ACC112 (cell line): ENCODE results near the gene KSR1.

Experiments
- H2AFZ ChIP-seq: fragments of 200-600 bp; sonication (generic); one replicate; pipeline ENCODE4 v1.6.0; 2017; ENCODE audit warnings: antibody characterized with exemption, low read length; ENCODE audit not compliant: unreplicated experiment
- H3K27ac ChIP-seq: fragments of 200-600 bp; sonication (generic); 2 replicates; pipeline ENCODE4 v1.5.1; 2014; ENCODE audit warnings: low read depth, mild to moderate bottlenecking, antibody characterized with exemption, low read length, moderate library complexity
- H3K27me3 ChIP-seq: fragments of 200-600 bp; sonication (generic); 2 replicates; pipeline ENCODE4 v1.6.1; 2014; ENCODE audit warnings: mild to moderate bottlenecking, antibody characterized with exemption, low read length, moderate library complexity, mixed read lengths; ENCODE audit not compliant: insufficient read depth
- H3K36me3 ChIP-seq: fragments of 200-600 bp; sonication (generic); 2 replicates; pipeline ENCODE4 v1.6.1; 2016; ENCODE audit warnings: mild to moderate bottlenecking, antibody characterized with exemption, low read length, moderate library complexity, mixed read lengths; ENCODE audit not compliant: insufficient read depth
- H3K4me1 ChIP-seq: fragments of 200-600 bp; sonication (generic); one replicate; pipeline ENCODE4 v1.6.1; 2016; ENCODE audit warnings: low read length, mixed read lengths; ENCODE audit not compliant: insufficient read depth, unreplicated experiment, control insufficient read depth
- H3K4me3 ChIP-seq: fragments of 200-600 bp; sonication (generic); 2 replicates; pipeline ENCODE4 v1.5.1; 2014; ENCODE audit warnings: mild to moderate bottlenecking, low read depth, low read length
- H3K79me2 ChIP-seq: fragments of 200-600 bp; sonication (generic); one replicate; pipeline ENCODE4 v1.6.0; 2016; ENCODE audit warnings: low read length; ENCODE audit not compliant: control insufficient read depth, unreplicated experiment, insufficient read depth

Gene KSR1

DNA sequence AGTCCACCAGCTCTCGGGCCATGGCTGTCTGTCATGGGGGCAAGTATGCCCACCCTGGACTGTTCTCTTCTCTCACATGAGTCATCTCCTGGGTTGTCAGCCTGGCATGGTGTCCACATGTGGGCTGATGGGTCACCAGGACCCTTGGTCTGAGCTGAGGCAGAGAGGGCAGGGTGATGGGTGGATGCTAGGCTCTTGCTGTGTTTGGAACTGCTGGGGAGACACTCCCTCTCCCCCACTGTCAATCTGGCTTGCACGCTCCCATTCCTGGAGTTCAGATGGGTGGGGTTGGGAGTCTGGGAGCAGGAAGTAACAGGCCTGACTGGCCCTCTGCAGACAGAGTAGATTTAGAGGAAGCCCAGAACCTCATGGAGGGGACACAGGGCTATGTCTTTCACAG, 28.9 kb downstream of the KSR1 start:
- no peak overlapping the region for H3K4me3 ChIP-seq
- no peaks in the 10 kb centered on the region for H3K36me3 ChIP-seq
- no peaks in the 10 kb centered on the region for H3K27me3 ChIP-seq
- H3K27ac ChIP-seq = no peak overlapping the region
- H3K79me2 ChIP-seq = peaks cover 4% of the 10 kb centered on the region
- H2AFZ ChIP-seq = no peak overlapping the region
- peaks cover 9% of the 10 kb centered on the region for H3K4me1 ChIP-seq

DNA sequence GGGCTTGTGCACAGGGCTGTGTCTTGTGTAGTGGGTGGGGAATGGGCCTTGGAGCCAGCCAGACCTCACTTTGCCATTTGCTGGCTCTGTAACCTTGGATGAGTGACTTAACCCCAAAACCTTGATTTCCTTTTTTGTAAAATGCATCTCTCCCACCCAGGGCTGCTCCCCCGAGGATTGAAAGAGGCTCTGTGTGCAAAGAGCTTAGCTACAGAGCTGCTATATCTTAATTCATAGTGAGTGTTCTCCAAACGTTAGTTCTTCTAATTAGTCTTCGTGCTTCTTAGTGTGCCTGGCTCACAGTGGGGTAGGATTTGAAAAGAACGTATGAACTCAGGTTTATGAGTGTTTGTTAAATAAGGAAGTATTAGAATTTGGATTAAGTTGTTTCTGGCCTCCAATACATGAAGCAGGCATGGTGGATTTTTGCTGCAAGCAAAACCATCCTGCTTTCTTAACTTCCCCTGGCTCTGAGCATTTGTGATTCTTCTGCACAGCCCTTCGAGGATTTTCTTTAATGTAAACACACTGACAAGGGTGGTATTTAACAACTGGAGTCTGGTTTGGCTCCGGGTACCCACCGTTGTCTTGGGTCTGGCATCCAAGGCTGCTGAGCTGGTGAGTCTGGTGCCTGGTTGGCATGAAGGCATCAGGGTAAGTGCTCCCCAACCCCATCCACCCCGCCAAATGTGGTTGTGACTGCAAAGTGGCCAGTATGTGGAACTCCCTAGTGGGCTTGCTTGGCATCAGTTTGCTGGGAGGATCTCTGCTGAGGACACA, 29.7 kb downstream of the KSR1 start:
- Histone ChIP-seq H2AFZ (no peak overlapping the region), H3K27ac (no peak overlapping the region), H3K36me3 (no peaks in the 10 kb centered on the region), H3K4me3 (no peak overlapping the region), H3K79me2 (peaks cover 4% of the 10 kb centered on the region), H3K27me3 (no peaks in the 10 kb centered on the region), H3K4me1 (peaks cover 9% of the 10 kb centered on the region)

DNA sequence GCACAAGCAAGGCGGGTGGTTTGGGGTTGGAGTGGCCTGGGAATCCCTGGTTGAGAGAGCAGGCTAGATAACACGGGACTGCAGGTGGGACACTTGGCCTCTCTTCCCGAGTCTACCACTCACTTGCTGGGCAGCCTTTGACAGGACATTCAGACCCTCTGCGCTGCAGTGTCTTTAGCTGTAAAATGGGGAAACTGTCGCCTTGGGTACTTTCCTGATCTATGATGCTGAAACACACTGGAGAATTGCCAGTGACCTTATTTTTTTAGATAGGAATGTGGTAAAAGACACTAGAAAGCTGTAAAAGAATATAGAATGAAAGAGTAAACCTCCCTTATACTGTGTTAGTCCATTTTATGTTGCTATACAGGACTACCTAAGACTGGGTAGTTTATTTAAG, 30.5 kb downstream of the KSR1 start:
- H2AFZ ChIP-seq = no peak overlapping the region
- no peaks in the 10 kb centered on the region for H3K36me3 ChIP-seq
- H3K27ac ChIP-seq = no peak overlapping the region
- H3K4me1 ChIP-seq = peaks cover 9% of the 10 kb centered on the region
- H3K79me2 ChIP-seq = peaks cover 4% of the 10 kb centered on the region
- no peak overlapping the region for H3K4me3 ChIP-seq
- H3K27me3 ChIP-seq = no peaks in the 10 kb centered on the region

DNA sequence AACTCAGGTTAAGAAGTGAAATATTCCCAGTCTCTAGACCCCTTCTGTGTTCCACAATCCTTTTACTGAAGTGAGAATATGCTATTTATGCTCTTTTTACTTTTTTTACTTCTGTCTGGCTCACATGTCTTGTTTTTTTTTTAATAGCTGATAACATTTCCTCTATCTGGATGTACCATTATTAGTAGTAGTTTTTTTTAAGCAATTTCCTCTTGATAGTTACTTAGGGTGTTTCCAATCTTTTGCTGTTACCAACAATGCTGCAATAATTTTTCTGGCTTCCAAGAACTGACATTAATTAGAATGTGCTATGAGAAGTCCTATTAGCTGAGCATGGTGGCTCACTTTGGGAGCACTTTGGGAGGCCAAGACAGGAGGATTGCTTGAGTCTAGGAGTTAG, 32.0 kb downstream of the KSR1 start:
- Histone ChIP-seq H3K27me3 (no peaks in the 10 kb centered on the region), H3K79me2 (peaks cover 4% of the 10 kb centered on the region), H3K36me3 (no peaks in the 10 kb centered on the region), H2AFZ (no peak overlapping the region), H3K4me3 (no peak overlapping the region), H3K27ac (no peak overlapping the region), H3K4me1 (peaks cover 9% of the 10 kb centered on the region)

DNA sequence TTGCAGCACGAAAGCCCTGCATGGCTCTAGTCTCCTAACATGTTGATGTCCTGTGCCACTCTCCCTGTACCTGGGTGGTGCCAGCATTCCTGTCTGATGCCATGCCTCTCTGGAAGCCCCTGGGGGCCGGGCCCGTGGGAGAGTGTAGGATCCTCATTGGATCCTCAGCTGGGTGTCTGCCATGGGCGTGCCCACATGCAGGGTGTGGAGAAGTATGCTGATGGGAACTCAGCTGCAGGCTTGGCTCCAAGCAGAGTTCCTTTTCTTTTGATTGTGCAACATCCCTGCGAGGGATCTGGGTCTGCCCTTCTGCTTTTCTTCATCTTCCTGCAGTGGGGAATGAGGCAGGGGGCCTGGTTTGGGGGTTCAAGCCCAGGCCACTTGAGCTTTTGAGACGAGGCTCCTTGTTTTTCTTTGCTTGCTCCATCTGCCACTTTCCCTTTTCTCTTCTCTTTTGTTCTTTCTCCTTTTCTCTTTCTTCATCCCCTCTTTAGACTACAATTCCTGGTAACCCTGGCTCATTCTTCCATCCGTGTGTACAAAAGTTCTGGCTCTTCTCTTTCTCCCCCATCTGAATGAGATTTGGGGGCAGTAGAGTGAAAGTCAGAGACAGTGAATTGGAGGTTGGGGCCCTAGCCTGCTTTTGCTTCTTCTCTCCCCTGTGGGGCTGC, 32.9 kb downstream of the KSR1 start:
- Histone ChIP-seq H3K4me3 (no peak overlapping the region), H3K36me3 (no peaks in the 10 kb centered on the region), H3K27me3 (no peaks in the 10 kb centered on the region), H3K4me1 (peaks cover 17% of the 10 kb centered on the region), H2AFZ (no peak overlapping the region), H3K27ac (no peak overlapping the region), H3K79me2 (peaks cover 4% of the 10 kb centered on the region)

DNA sequence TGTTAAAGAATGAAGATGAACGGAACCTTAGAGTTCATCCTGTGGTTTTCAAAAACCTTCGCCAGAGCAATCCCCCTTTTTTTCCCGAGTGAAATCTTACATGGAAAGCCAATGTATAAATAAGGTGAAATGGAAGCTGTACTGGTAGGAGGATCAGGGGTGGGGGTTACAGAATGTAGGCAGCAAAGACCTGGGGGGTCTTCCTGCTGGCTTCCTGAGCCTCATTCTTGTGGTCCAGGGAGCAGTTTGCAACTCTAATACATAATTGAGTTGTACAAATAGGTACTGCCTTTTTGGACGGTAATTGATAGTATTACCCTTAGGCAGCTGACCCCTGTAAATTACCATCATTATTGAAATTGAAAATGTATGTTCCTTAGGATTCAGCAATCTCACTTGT, 34.1 kb downstream of the KSR1 start:
- Histone ChIP-seq H3K4me3 (no peak overlapping the region), H3K27me3 (no peaks in the 10 kb centered on the region), H3K4me1 (peaks cover 26% of the 10 kb centered on the region), H3K27ac (no peak overlapping the region), H3K79me2 (peaks cover 4% of the 10 kb centered on the region), H2AFZ (no peak overlapping the region), H3K36me3 (no peaks in the 10 kb centered on the region)

DNA sequence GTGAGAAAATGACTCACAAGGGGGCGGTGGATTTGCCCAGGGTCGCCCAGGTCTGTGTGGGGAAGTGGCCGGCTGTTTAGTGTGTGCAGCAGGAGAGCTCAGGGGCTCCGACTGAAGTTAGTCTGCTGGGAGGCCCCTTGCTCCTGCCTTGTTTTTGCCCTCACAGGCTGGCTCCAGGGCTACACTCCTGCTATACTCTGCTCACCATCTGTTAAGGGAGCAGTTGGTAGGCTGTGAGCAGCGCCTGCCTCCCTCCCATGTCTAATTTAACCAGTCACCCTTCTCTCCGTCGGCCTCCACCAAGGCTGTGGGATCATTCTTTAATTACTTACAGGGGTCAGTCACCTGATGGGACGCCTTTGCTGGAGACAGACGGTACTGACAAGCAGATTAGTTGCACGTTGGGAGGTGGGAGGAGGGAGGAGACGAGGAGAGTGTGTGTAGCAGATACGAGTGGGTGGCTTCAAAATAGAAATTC, 35.5 kb downstream of the KSR1 start:
- H3K4me1 ChIP-seq = peaks cover 26% of the 10 kb centered on the region
- H3K79me2 ChIP-seq = peaks cover 4% of the 10 kb centered on the region
- no peaks in the 10 kb centered on the region for H3K27me3 ChIP-seq
- H3K36me3 ChIP-seq = no peaks in the 10 kb centered on the region
- H3K4me3 ChIP-seq = no peak overlapping the region
- H2AFZ ChIP-seq = no peak overlapping the region
- no peak overlapping the region for H3K27ac ChIP-seq

DNA sequence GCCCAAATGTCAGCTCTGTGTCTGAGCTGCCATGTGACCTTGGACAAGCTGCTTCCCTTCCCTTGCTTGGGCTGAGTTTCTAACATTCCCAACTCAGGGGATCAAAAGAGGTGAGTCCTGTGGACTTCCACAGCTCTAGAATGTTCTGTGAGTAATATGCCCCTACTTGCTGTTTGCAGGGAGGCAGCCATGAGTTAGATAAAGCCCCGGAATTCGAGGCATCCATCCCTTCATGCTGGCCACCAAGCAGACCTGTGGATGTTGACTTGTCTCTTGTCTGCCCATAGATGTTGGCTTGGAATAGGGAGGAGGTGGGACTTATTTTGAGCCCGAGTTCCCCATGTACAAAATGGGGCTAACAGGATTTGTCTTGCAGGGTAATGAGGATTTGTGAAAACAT, 36.2 kb downstream of the KSR1 start:
- peaks cover 26% of the 10 kb centered on the region for H3K4me1 ChIP-seq
- H3K27me3 ChIP-seq = no peaks in the 10 kb centered on the region
- H3K4me3 ChIP-seq = no peak overlapping the region
- no peak overlapping the region for H3K27ac ChIP-seq
- no peak overlapping the region for H2AFZ ChIP-seq
- peaks cover 4% of the 10 kb centered on the region for H3K79me2 ChIP-seq
- H3K36me3 ChIP-seq = no peaks in the 10 kb centered on the region

DNA sequence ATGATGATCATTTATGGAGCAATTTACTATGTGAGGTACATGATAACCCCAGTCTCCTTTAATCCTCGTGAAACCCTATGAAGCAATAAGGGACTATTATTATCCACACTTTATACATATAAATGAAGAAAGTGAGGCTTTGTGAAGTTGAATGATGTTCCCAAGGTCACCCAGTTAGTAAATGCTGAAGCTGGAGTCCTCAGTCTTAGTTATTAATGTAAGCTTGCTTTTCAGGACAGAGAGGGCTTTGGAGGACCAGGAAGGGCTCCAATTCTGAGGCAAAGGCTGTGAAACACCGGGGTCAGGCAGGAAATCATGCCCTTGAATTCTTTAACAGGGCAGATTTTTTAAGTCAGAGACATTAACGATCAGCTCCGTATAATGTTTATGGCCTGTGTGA, 36.8 kb downstream of the KSR1 start:
- no peak overlapping the region for H3K4me3 ChIP-seq
- H3K27ac ChIP-seq = no peak overlapping the region
- H2AFZ ChIP-seq = no peak overlapping the region
- H3K79me2 ChIP-seq = peaks cover 4% of the 10 kb centered on the region
- H3K36me3 ChIP-seq = no peaks in the 10 kb centered on the region
- peaks cover 26% of the 10 kb centered on the region for H3K4me1 ChIP-seq
- no peaks in the 10 kb centered on the region for H3K27me3 ChIP-seq

DNA sequence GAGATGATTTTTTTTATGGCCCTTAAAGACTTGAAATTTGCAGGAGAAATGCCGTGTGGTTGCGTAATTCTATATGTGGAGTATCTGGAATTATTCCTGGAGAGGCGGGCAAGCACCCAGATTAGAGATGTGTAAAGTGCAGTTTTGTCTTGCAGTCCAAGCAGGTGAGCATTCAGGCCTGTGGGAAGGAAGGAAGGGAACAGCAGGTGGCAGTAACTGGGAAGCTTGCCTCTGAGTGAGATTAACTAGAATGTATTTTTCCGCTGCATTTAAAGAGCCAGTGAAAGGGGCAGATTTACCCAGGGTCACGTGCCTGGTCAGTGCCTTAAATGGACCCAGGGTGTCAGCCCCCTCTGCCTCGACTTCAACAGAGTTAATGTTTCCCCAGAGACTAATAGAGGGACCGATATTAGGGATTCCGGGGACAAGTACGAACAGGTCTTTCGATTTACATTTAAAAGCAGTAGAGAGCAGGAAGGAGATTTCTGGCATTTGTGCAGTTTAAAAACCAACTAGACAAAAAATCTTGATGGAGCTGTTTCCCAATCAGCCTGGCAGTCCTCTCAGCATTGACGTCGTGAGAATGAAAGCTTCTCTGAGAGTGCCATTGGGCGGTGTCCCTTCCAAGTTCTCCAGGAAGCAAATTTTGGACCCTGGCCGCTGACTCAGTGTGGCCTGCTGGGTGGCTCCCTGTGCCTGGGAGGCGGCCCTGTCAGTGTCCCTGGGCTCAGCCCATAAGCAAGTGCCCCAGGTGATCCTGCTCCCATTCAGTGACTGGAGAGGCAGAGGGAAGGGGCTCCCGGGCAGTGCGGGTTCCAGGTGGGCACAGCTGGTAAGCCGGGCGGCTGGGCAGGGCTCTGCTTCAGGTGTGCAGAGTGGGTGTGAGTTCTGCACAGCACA, 38.2 kb downstream of the KSR1 start:
- H3K27ac ChIP-seq = peak overlapping the region; percentile 58
- H3K79me2 ChIP-seq = peaks cover 4% of the 10 kb centered on the region
- no peaks in the 10 kb centered on the region for H3K27me3 ChIP-seq
- H3K4me1 ChIP-seq = peaks cover 20% of the 10 kb centered on the region
- H3K4me3 ChIP-seq = peak overlapping the region; percentile 68
- peak overlapping the region; percentile 70 for H2AFZ ChIP-seq
- H3K36me3 ChIP-seq = no peaks in the 10 kb centered on the region
